NOMO-1 treated with dmso at 0.1 percent for 144 hours (cell line): ENCODE results near the gene GNRH2.
A peak's percentile ranks its signal among the peaks of the same experiment; 100 is the strongest.
"Not testable (repeated sequence)": the region's sequence is repeated elsewhere in the genome, so short reads cannot be mapped to it uniquely, and the experiment has no call there.

ENCODE experiments used
- DNase-seq: peaks from one replicate; lab custom pipeline; 2025; ENCODE audit not compliant: unreplicated experiment; lab: John Stamatoyannopoulos, UW

The GNRH2 gene

GRCh38 chr20:3041854-3042409 is 1.5 kb upstream of the GNRH2 start:
- DNase-seq, result no peak

DNA sequence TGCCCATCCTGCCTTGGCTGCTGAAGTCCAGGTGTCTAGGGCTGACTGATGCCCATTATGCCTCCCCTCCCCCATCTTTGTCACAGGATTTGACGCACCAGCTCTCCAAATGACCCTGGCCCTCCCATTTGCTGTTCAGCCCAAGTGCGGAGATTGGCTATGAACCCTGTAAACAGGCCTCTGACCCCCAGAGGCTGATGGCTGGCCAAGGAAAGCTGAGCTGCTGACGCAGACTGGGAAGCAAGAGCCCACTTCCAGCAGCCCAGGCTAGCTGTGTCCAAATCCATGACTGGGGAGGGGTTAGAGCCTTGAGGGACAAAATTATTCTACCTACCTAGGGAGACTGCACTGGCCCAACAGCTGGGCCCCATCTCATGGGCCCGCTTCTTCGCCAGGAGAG is 797 bp upstream of the GNRH2 start:
- DNase-seq, result no peak

DNA sequence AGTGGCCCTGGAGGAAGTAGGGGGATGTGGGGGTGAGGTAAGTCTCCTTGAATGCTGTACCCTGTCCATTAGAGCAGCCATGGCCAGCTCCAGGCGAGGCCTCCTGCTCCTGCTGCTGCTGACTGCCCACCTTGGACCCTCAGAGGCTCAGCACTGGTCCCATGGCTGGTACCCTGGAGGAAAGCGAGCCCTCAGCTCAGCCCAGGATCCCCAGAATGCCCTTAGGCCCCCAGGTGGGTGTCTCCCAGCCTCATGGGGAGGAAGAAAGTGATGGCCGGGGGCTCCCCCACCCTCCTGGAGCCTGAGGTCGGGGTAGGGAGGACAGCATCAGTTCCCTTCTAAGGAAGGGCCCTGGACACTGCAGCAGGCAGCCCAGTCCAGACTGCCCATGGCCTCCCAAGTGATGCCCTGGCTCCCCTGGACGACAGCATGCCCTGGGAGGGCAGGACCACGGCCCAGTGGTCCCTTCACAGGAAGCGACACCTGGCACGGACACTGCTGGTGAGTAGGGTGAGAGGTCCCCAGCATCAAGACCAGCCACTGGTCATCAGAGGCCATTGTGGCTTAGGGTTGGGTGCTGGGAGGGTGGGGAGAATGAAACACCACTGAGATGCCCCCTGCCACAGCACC is 1.0 kb downstream of the GNRH2 start:
- DNase-seq, result no peak

- DNase-seq, result peak; percentile 78
These were observed 1.8 kb downstream of the GNRH2 start for GRCh38 chr20:3045042-3045815.

DNA sequence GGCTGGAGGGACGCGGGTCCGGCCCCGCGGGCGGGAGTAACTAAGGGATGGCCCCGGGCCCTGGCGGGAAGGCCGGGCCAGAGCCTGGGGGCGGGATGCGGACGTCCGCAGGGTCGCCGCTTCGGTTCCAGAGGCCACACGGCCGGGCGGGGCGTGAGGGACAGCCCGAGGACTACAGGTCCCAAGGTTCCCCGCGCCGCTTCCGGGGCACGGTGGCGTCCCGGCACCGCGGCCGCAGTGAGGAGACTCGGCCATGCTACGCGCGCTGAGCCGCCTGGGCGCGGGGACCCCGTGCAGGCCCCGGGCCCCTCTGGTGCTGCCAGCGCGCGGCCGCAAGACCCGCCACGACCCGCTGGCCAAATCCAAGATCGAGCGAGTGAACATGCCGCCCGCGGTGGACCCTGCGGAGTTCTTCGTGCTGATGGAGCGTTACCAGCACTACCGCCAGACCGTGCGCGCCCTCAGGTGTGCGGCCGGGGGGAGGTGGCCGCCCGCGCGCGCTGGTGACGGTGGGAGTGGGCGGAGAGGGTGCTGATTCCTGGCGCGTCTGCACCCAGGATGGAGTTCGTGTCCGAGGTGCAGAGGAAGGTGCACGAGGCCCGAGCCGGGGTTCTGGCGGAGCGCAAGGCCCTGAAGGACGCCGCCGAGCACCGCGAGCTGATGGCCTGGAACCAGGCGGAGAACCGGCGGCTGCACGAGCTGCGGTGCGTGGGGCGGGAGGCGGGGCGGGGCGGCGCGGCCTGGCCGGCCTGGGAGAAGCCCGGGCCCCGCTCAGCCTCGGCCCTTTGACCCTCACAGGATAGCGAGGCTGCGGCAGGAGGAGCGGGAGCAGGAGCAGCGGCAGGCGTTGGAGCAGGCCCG is 2.6 kb downstream of the GNRH2 start, which contains the start of gene MRPS26:
MRPS26 (plus strand) TSS at position 237 of the 861 bp plus-strand sequence; CDS start at position 254, 17 bp downstream.
- peak; percentile 78 for DNase-seq

- DNase-seq, result no peak
These were observed 3.4 kb downstream of the GNRH2 start for GRCh38 chr20:3046677-3047462.

- no peak for DNase-seq
These were observed 4.3 kb downstream of the GNRH2 start for GRCh38 chr20:3047486-3048419.

DNA sequence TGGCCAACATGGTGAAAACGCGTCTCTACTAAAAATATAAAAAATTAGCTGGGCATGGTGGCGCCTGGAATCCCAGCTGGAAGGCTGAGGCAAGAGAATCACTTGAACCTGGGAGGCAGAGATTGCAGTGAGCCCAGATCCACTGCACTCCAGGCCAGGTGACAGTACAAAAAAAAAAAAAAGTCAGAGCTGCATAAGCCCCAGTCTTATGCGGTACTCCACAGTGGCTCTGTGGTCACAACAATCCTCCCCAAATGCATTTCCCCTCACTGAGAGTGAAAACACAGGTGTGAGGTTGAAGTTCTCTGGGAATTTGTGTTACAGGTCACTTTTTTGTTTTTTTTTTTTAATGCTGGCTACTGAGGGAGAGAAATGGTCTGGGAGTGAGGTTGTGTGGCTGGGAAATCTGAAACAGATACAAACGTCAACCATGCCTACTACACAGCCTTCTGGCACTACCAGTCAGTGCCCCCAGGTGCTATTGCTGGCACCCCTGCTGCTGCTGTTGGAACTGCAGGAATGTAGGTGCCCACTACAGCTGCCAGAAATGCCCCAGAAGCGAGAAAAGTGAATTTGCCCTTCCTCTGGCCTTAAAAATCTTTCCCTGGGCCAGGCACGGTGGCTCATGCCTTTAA is 8.1 kb downstream of the GNRH2 start:
- DNase-seq, result no peak

- no peak for DNase-seq
These were observed 16.1 kb downstream of the GNRH2 start for GRCh38 chr20:3059489-3059888.

DNA sequence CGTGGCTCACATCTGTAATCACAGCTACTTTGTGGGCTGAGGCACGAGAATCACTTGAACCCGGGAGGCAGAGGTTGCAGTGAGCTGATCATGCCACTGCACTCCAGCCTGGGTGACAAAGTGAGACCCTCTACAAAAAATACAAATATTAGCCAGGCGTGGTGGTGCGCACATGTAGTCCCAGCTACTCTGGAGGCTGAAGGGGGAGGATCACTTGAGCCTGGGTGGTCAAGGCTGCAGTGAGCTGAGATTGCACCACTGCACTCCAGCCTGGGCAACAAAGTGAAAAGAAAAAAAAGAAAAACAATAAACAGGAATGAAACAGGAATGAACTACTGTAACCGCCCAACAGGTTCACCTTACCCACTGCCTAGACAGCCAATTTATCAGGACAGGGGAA is 20.7 kb downstream of the GNRH2 start:
- DNase-seq, result not testable (repeated sequence)

GRCh38 chr20:3067139-3068014 is 24.0 kb downstream of the GNRH2 start:
- no peak for DNase-seq

DNA sequence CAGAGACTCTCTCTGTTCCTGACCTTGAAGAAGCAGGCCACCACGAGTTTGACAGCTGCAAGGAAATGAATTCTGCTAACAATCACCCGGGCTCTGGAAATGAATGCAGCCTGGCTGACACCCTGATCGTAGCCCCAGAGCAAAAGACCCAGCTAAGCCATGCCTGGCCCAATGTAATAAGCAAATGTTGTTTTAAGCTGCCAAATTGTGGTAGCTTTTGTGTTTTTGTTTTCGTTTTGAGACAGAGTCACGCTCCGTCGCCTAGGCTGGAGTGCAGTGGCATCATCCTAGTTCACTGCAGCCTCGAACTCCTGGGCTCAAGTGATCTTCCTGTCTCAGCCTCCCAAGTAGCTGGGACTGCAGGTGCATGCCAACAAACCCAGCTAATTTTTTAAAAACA is 24.7 kb downstream of the GNRH2 start:
- DNase-seq, result no peak

DNA sequence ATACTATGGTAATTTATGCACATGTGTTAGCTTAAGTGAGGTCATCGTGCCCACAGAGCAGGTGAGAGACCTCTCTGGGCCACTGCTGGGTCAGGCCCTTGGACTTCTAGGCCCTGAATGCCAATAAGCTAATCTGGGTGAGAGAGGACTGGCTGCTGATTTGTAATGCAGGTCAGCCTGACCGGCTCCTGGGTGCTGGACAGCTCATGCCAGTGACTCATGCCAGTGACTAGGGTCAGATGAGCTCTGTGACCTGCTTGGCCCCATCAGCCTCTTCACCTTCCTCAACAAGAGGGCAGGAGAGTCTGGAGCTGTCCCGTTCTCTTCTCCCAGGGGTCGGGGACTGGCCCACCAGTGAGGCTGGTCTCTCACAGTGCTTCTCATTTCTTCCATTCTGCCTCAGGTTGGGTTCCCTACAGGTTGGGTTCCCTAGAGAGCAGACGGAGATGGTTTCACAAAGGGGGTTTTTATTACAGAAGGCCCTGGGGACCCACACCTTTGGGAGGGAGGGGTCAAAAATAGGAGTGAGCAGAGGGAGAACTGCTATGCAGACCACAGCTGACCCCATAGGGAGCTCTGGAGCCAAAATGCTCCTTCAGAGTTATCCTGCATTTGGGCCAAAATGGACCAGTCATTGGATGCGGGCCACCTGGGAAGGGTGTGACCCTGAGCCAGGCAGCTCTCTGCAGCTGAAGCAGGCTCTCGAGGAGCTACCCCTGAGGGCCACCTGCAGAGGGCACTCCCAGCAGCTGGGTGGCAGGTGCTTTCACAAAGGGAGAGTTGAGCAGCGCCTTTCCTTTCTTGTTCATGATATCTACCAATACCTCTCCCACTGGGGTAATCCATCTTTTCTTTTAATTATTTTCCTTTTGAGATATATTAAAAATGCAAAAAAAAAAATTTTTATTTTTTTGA is 25.8 kb downstream of the GNRH2 start:
- DNase-seq, result no peak

- DNase-seq, result no peak
These were observed 27.3 kb downstream of the GNRH2 start for GRCh38 chr20:3070725-3071124.

DNA sequence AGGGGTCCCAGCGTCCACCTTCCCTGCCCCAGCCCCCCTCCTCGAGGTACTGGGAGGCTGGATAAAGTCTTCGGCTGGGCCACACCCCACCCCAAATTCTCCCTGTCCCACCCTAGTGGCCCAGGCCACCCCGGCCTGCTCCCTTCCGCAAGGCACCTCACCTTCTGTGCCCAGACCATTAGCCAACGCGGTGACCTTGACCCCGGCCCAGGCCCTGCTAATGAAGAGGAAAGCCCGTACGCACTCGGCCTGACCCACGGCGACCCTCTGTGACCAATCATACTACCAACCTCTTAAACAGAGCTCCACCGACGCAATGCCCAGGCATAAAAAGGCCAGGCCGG is 27.8 kb downstream of the GNRH2 start:
- DNase-seq, result no peak

GRCh38 chr20:3071610-3072529 is 28.4 kb downstream of the GNRH2 start, which contains the start of gene OXT:
Gene OXT (plus strand): TSS chr20:3071620. CDS start chr20:3071656, 36 bp downstream.
- no peak for DNase-seq
